HEK293T (cell line): Measurements from ENCODE around the gene NEK10.

ENCODE experiments used
- ARNT ChIP-seq: fragments of 450-650 bp; IDR thresholded peaks from 2 replicates; pipeline ENCODE4 v1.6.1; 2017; ENCODE audit warnings: mild to moderate bottlenecking
- BHLHE40 ChIP-seq: fragments of 450-650 bp; IDR thresholded peaks from 2 replicates; pipeline ENCODE4 v1.6.1; 2016; ENCODE audit warnings: mild to moderate bottlenecking, moderate library complexity, borderline replicate concordance
- CTBP1 ChIP-seq: fragments of 450-650 bp; IDR thresholded peaks from 2 replicates; pipeline ENCODE4 v1.6.1; 2016; ENCODE audit warnings: borderline replicate concordance
- FOXA1 ChIP-seq: fragments of 450-650 bp; IDR thresholded peaks from 2 replicates; pipeline ENCODE4 v1.6.1; 2016; ENCODE audit warnings: mild to moderate bottlenecking
- FOXK2 ChIP-seq: fragments of 450-650 bp; IDR thresholded peaks from 2 replicates; pipeline ENCODE4 v1.6.1; 2016; ENCODE audit warnings: mild to moderate bottlenecking
- FOXM1 ChIP-seq: fragments of 450-650 bp; IDR thresholded peaks from 2 replicates; pipeline ENCODE4 v1.6.1; 2017; ENCODE audit warnings: mild to moderate bottlenecking, borderline replicate concordance
- HDGF ChIP-seq: fragments of 450-650 bp; IDR thresholded peaks from 2 replicates; pipeline ENCODE4 v1.6.1; 2017; ENCODE audit warnings: antibody characterized with exemption, borderline replicate concordance
- L3MBTL2 ChIP-seq: fragments of 450-650 bp; conservative IDR thresholded peaks from 2 replicates; pipeline ENCODE4 v1.6.1; 2016; ENCODE audit warnings: mild to moderate bottlenecking
- NFRKB ChIP-seq: fragments of 450-650 bp; IDR thresholded peaks from 2 replicates; pipeline ENCODE4 v1.6.1; 2016; ENCODE audit warnings: mild to moderate bottlenecking, moderate library complexity
- PKNOX1 ChIP-seq: fragments of 450-650 bp; IDR thresholded peaks from 2 replicates; pipeline ENCODE4 v1.6.1; 2016
- SP1 ChIP-seq: fragments of 450-650 bp; IDR thresholded peaks from 2 replicates; pipeline ENCODE4 v1.6.1; 2017
- SUZ12 ChIP-seq: fragments of 450-650 bp; IDR thresholded peaks from 2 replicates; pipeline ENCODE4 v1.6.1; 2016; ENCODE audit warnings: mild to moderate bottlenecking
- TARDBP ChIP-seq: fragments of 450-650 bp; IDR thresholded peaks from 2 replicates; pipeline ENCODE4 v1.6.1; 2016
- ZNF384 ChIP-seq: fragments of 450-650 bp; IDR thresholded peaks from 2 replicates; pipeline ENCODE4 v1.6.1; 2016

DNA sequence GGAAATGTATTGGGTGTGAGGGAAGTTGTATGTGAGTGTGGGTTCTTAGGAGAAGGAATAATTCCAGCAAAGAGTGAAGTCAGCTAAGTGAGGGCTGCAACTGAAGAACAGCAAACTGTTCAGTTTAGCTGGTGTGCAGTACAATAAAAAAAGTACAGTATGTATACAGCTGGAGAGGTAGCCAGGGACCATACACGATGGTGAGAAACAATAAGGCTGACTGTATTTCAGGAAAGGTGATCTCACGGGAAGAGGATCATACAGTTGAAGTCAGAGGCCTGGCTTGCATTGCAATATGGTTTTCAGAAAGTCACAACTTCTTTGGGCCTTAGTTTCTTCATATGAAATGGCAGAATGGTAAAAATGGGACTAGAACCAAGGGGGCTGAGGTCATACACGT, 222.4 kb downstream of the NEK10 start:
- TF ChIP-seq TARDBP (no peak), SUZ12 (no peak), ARNT (no peak), PKNOX1 (no peak), SP1 (no peak), FOXM1 (no peak), NFRKB (no peak), BHLHE40 (no peak), FOXA1 (no peak), ZNF384 (no peak), HDGF (no peak), FOXK2 (no peak), CTBP1 (no peak), L3MBTL2 (no peak)
